ENCODE data around the gene KRT77.

DNA sequence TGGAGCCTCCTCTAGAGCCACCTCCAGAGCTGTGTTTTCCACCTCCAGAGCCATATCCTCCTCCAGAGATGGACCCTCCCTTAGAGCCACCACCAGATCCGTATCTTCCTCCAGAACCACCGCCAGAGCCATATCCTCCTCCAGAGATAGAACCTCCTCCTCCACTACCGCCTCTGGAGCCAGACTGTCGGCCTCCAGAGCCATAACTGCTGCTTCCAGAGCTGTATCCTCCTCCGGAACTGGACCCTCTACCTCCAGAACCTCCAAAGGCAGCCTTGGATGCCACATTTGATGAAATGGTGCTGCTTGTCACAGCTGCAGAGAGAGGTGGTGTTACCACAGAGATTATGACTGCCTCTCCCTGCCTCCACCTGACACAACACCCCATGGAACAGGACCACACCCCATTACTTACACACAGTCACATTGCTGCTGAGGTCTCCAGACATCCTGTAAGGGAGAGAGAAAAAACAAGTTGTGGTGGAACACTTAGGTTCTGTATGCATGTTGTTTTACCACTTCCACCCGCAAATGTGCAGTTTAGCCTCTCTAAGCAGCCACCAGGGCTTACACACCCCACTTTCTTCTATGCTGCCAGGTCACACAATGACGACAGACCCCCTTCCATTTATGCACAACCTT lies 58.1 kb downstream of the KRT77 start:
- TF ChIP-seq, protein P1, sequence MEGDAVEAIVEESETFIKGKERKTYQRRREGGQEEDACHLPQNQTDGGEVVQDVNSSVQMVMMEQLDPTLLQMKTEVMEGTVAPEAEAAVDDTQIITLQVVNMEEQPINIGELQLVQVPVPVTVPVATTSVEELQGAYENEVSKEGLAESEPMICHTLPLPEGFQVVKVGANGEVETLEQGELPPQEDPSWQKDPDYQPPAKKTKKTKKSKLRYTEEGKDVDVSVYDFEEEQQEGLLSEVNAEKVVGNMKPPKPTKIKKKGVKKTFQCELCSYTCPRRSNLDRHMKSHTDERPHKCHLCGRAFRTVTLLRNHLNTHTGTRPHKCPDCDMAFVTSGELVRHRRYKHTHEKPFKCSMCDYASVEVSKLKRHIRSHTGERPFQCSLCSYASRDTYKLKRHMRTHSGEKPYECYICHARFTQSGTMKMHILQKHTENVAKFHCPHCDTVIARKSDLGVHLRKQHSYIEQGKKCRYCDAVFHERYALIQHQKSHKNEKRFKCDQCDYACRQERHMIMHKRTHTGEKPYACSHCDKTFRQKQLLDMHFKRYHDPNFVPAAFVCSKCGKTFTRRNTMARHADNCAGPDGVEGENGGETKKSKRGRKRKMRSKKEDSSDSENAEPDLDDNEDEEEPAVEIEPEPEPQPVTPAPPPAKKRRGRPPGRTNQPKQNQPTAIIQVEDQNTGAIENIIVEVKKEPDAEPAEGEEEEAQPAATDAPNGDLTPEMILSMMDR (conservative IDR thresholded peaks at IDR 0.05; ENCODE audit: low read depth, low read length), result no peak
- TF ChIP-seq EZH2 (IDR thresholded peaks at IDR 0.05; ENCODE audit: low read length, unreplicated experiment) (no peak), EZH2phosphoT487 (IDR thresholded peaks at IDR 0.05; ENCODE audit: borderline replicate concordance, low read length) (no peak)

All from PC-3 (cell line).